Brain microvascular endothelial cell (primary cell): Measurements from ENCODE around the gene PSMD12.
"Not testable (repeated sequence)": the region's sequence is repeated elsewhere in the genome, so short reads cannot be mapped to it uniquely, and the experiment has no call there.

Experiments used
- DNase-seq: peaks from one replicate; pipeline ENCODE4 v3.0.0-alpha.2; 2020
- H3K27ac ChIP-seq: fragments of 250-450 bp; sonication (Bioruptor Pico); 2 replicates; pipeline ENCODE4 v1.5.1; 2020; ENCODE audit warnings: mild to moderate bottlenecking, moderate library complexity
- H3K27me3 ChIP-seq: fragments of 250-450 bp; sonication (Bioruptor Pico); replicated peaks from 2 replicates; pipeline ENCODE4 v1.5.1; 2020; ENCODE audit warnings: mild to moderate bottlenecking
- H3K36me3 ChIP-seq: fragments of 250-450 bp; sonication (Bioruptor Pico); replicated peaks from 2 replicates; pipeline ENCODE4 v1.5.1; 2020; ENCODE audit warnings: mild to moderate bottlenecking
- H3K4me3 ChIP-seq: 2 replicates; pipeline ENCODE4 v1.5.1; 2011; ENCODE audit warnings: low read depth, mild to moderate bottlenecking, control low read depth, low read length, moderate library complexity
- CTCF ChIP-seq: IDR thresholded peaks from 2 replicates; pipeline ENCODE4 v1.5.1; 2011; ENCODE audit warnings: low read depth, mild to moderate bottlenecking, moderate library complexity, low read length, control low read depth, inconsistent platforms; ENCODE audit errors: missing control alignments
- in situ Hi-C: cut with HindIII; loops from 2 replicates; pipeline ENCODE4 v1.10.0; 2017; ENCODE audit warnings: low sequenced_read_pairs, low pct_ligation_motif_present

Gene PSMD12

DNA sequence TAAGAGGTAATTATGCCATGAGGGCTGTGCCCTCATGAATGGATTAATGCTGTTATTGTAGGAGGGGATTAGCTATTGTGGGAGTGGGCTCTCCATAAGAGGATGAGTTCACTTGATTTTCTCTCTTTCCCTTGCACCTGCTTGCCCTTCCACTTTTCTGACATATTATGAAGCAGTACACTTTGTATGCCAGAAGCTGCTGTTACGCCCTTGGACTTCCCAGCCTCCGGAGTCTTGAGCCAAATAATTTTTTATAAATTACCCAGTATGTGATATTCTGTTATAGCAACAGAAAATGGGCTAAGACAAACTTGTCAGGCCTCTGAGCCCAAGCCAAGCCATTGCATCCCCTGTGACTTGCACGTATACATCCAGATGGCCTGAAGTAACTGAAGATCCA lies 38.4 kb downstream of the PSMD12 start:
- no peak for DNase-seq
- in situ Hi-C loops: no loop called here
- Histone ChIP-seq H3K27ac (no peak overlapping the region), H3K4me3 (no peak overlapping the region), H3K27me3 (no peaks in the 10 kb centered on the region), H3K36me3 (no peaks in the 10 kb centered on the region)
- TF ChIP-seq CTCF: no peak

GRCh38 chr17:67326959-67327745 lies 39.2 kb downstream of the PSMD12 start:
- DNase-seq, H3K27ac ChIP-seq, H3K36me3 ChIP-seq, H3K4me3 ChIP-seq, H3K27me3 ChIP-seq, in situ Hi-C loops: not testable (repeated sequence)

- Histone ChIP-seq H3K4me3 (no peak overlapping the region), H3K27me3 (no peaks in the 10 kb centered on the region), H3K36me3 (no peaks in the 10 kb centered on the region), H3K27ac (no peak overlapping the region)
- in situ Hi-C loops: no loop called here
- DNase-seq: no peak
- no peak for TF ChIP-seq CTCF
These were observed 39.9 kb downstream of the PSMD12 start for GRCh38 chr17:67326440-67326839.

GRCh38 chr17:67324330-67324729 lies 42.0 kb downstream of the PSMD12 start:
- Histone ChIP-seq H3K4me3 (no peak overlapping the region), H3K27me3 (no peaks in the 10 kb centered on the region), H3K36me3 (no peaks in the 10 kb centered on the region), H3K27ac (no peak overlapping the region)
- in situ Hi-C loops: no loop called here
- no peak for TF ChIP-seq CTCF
- no peak for DNase-seq

GRCh38 chr17:67323445-67323844 lies 42.9 kb downstream of the PSMD12 start:
- H3K4me3 ChIP-seq: no peak overlapping the region

More at GRCh38 chr17:67323445-67323844, 42.9 kb downstream of the PSMD12 start:
- Histone ChIP-seq H3K27me3 (no peaks in the 10 kb centered on the region), H3K36me3 (no peaks in the 10 kb centered on the region), H3K27ac (no peak overlapping the region)
- no peak for DNase-seq
- in situ Hi-C loops: no loop called here
- no peak for TF ChIP-seq CTCF
